GM23338 (cell line): Measurements from ENCODE around the gene ZSCAN5B. TPM values are rescaled to one million over a fixed set of nuclear protein-coding genes. Genes with fewer than 3 reads are reported as not detected.
A peak's percentile ranks its signal among the peaks of the same experiment; 100 is the strongest.
"Not testable (repeated sequence)": the region's sequence is repeated elsewhere in the genome, so short reads cannot be mapped to it uniquely, and the experiment has no call there.

ENCODE experiments used
- ATAC-seq: fragments of 200-7000 bp; cut with Tn5 transposase; 3 replicates; pipeline ENCODE4 v1.9.1; 2020
- DNase-seq: peaks from one replicate; pipeline ENCODE4 v3.0.0-alpha.2; 2015; ENCODE audit warnings: low spot score
- H2AFZ ChIP-seq: fragments of 200-600 bp; sonication (generic); 2 replicates; pipeline ENCODE4 v1.8.0; 2016; ENCODE audit warnings: antibody characterized with exemption, mild to moderate bottlenecking, moderate library complexity
- H3F3A ChIP-seq: fragments of 200-600 bp; sonication (generic); replicated peaks from 2 replicates; pipeline ENCODE4 v1.8.0; 2017; ENCODE audit warnings: antibody characterized with exemption, mixed run types, low read depth
- H3K27ac ChIP-seq: fragments of 200-600 bp; sonication (generic); 2 replicates; pipeline ENCODE4 v1.6.1; 2016; ENCODE audit warnings: low read depth
- H3K27me3 ChIP-seq: fragments of 200-600 bp; sonication (generic); 2 replicates; pipeline ENCODE4 v1.8.0; 2016; ENCODE audit warnings: mild to moderate bottlenecking, mixed run types, moderate library complexity; ENCODE audit not compliant: insufficient read depth
- H3K36me3 ChIP-seq: fragments of 200-600 bp; sonication (generic); 2 replicates; pipeline ENCODE4 v1.8.0; 2016; ENCODE audit warnings: mild to moderate bottlenecking; ENCODE audit not compliant: insufficient read depth
- H3K4me1 ChIP-seq: fragments of 200-600 bp; sonication (generic); 2 replicates; pipeline ENCODE4 v1.8.0; 2016; ENCODE audit warnings: mild to moderate bottlenecking, moderate library complexity; ENCODE audit not compliant: insufficient read depth
- H3K4me2 ChIP-seq: fragments of 200-600 bp; sonication (generic); 2 replicates; pipeline ENCODE4 v1.7.1; 2017; ENCODE audit warnings: mixed run types
- H3K4me3 ChIP-seq: fragments of 200-600 bp; sonication (generic); 2 replicates; pipeline ENCODE4 v1.6.1; 2016; ENCODE audit warnings: mixed run types
- H3K79me2 ChIP-seq: fragments of 200-600 bp; sonication (generic); replicated peaks from 2 replicates; pipeline ENCODE4 v1.8.0; 2017; ENCODE audit warnings: mild to moderate bottlenecking; ENCODE audit not compliant: insufficient read depth
- H3K9me2 ChIP-seq: fragments of 200-600 bp; sonication (generic); 2 replicates; pipeline ENCODE4 v1.8.0; 2017; ENCODE audit not compliant: insufficient read depth
- H4K20me1 ChIP-seq: fragments of 200-600 bp; sonication (generic); replicated peaks from 2 replicates; pipeline ENCODE4 v1.8.0; 2017; ENCODE audit warnings: mild to moderate bottlenecking; ENCODE audit not compliant: insufficient read depth
- H3K27ac Mint-ChIP-seq: 2 replicates; pipeline ENCODE4 v1.8.0; 2020; ENCODE audit warnings: inconsistent platforms, mild to moderate bottlenecking, moderate library complexity, mixed read lengths
- H3K27me3 Mint-ChIP-seq: 3 replicates; pipeline ENCODE4 v1.8.0; 2022; ENCODE audit warnings: low read depth, mild to moderate bottlenecking, moderate library complexity, mixed read lengths, inconsistent platforms; ENCODE audit not compliant: insufficient read depth, poor library complexity
- H3K36me3 Mint-ChIP-seq: 3 replicates; pipeline ENCODE4 v1.8.0; 2021; ENCODE audit warnings: low read depth, mild to moderate bottlenecking, inconsistent platforms, moderate library complexity, mixed read lengths
- H3K4me1 Mint-ChIP-seq: 3 replicates; pipeline ENCODE4 v1.8.0; 2020; ENCODE audit warnings: mild to moderate bottlenecking, inconsistent platforms, mixed read lengths
- H3K4me3 Mint-ChIP-seq: 3 replicates; pipeline ENCODE4 v1.8.0; 2021; ENCODE audit warnings: moderate library complexity, mild to moderate bottlenecking, inconsistent platforms, mixed read lengths
- H3K9me3 Mint-ChIP-seq: 3 replicates; pipeline ENCODE4 v1.8.0; 2020; ENCODE audit warnings: moderate library complexity, mild to moderate bottlenecking, inconsistent platforms, mixed read lengths
- ETS1 ChIP-seq: IDR thresholded peaks from 2 replicates; pipeline ENCODE4 v1.6.1; 2016; ENCODE audit warnings: antibody characterized with exemption
- EZH2 ChIP-seq: fragments of 200-600 bp; sonication (generic); IDR thresholded peaks from one replicate; pipeline ENCODE4 v1.8.0; 2017; ENCODE audit warnings: antibody characterized with exemption, mild to moderate bottlenecking, low read depth; ENCODE audit not compliant: unreplicated experiment
- EZH2phosphoT487 ChIP-seq: fragments of 200-600 bp; sonication (generic); IDR thresholded peaks from one replicate; pipeline ENCODE4 v1.8.1; 2018; ENCODE audit warnings: antibody characterized with exemption; ENCODE audit not compliant: unreplicated experiment
- JUNB ChIP-seq: IDR thresholded peaks from one replicate; pipeline ENCODE4 v1.6.1; 2016; ENCODE audit warnings: antibody characterized with exemption; ENCODE audit not compliant: unreplicated experiment
- NANOG ChIP-seq: IDR thresholded peaks from 2 replicates; pipeline ENCODE4 v1.6.1; 2016; ENCODE audit warnings: antibody characterized with exemption, borderline replicate concordance
- REST ChIP-seq: IDR thresholded peaks from one replicate; pipeline ENCODE4 v1.6.1; 2018; ENCODE audit warnings: antibody characterized with exemption; ENCODE audit not compliant: unreplicated experiment
- STAT1 ChIP-seq: IDR thresholded peaks from one replicate; pipeline ENCODE4 v1.6.1; 2016; ENCODE audit warnings: antibody characterized with exemption; ENCODE audit not compliant: unreplicated experiment
- ZNF114 ChIP-seq: fragments of 250-450 bp; sonication (Bioruptor Pico); IDR thresholded peaks from 2 replicates; pipeline ENCODE4 v1.5.0; 2020; ENCODE audit warnings: mild to moderate bottlenecking, moderate library complexity
- ZNF331 ChIP-seq: fragments of 250-450 bp; sonication (Bioruptor Pico); IDR thresholded peaks from 2 replicates; pipeline ENCODE4 v1.5.0; 2020; ENCODE audit warnings: low read depth, mild to moderate bottlenecking, moderate library complexity
- polyA plus RNA-seq: library from polyadenylated mRNA; unstranded; fragments of >200 nt; fragmentation: Nextera tagmentation; extraction: Ambion mirVana; gene quantifications from 2 replicates; pipeline ENCODE4 v1.2.1, GENCODE V29; 2016
- total RNA-seq: library from RNA; depleted of rRNA; stranded (reverse); fragments of >200 nt; shearing (Covaris generic); gene quantifications from 2 replicates; pipeline ENCODE4 v1.2.3, GENCODE V29; 2014

The ZSCAN5B gene
- total and polyA plus RNA-seq, 2 experiments from 2014 or later = 0.10 TPM; not detected in 1

GRCh38 chr19:56176881-56177280, 20.7 kb downstream of the ZSCAN5B start:
- Histone ChIP-seq H4K20me1 (no peaks in the 10 kb centered on the region), H3K4me3 (no peak overlapping the region), H3K4me1 (no peaks in the 10 kb centered on the region), H3K9me2 (no peaks in the 10 kb centered on the region), H3K79me2 (no peaks in the 10 kb centered on the region), H2AFZ (no peak overlapping the region), H3K27ac (no peak overlapping the region), H3F3A (no peaks in the 10 kb centered on the region), H3K36me3 (no peaks in the 10 kb centered on the region), H3K27me3 (no peaks in the 10 kb centered on the region), H3K4me2 (no peak overlapping the region)
- Mint-ChIP-seq H3K4me3 (no peak overlapping the region), H3K27ac (no peak overlapping the region), H3K9me3 (no peaks in the 10 kb centered on the region; the same call in 2 of the 3 replicates), H3K36me3 (no peaks in the 10 kb centered on the region; the same call in 2 of the 3 replicates), H3K27me3 (peaks cover 8% of the 10 kb centered on the region), H3K4me1 (peaks cover 7% of the 10 kb centered on the region)
- TF ChIP-seq EZH2 (no peak), ETS1 (no peak), EZH2phosphoT487 (no peak), ZNF114 (CRISPR knock-in tag) (no peak), STAT1 (no peak), REST (no peak), ZNF331 (CRISPR knock-in tag) (no peak), NANOG (no peak), JUNB (no peak)
- ATAC-seq = no peak
- DNase-seq = no peak

DNA sequence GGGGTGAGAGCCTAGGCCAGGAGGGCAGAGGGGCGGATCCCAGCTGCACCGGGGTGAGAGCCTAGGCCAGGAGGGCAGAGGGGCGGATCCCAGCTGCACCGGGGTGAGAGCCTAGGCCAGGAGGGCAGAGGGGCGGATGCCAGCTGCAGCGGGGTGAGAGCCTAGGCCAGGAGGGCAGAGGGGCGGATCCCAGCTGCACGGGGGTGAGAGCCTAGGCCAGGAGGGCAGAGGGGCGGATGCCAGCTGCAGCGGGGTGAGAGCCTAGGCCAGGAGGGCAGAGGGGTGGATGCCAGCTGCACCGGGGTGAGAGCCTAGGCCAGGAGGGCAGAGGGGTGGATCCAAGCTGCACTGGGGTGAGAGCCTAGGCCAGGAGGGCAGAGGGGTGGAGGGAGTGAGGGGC, 21.3 kb downstream of the ZSCAN5B start:
- H3K79me2 ChIP-seq, H3K9me2 ChIP-seq, H3K9me3 Mint-ChIP-seq, H3K4me1 Mint-ChIP-seq, H3K4me3 ChIP-seq, H3K27ac Mint-ChIP-seq, H3K4me3 Mint-ChIP-seq, H3K27ac ChIP-seq, H3K27me3 ChIP-seq, H3F3A ChIP-seq, DNase-seq, H2AFZ ChIP-seq, H3K36me3 ChIP-seq, H3K36me3 Mint-ChIP-seq, H4K20me1 ChIP-seq, H3K4me1 ChIP-seq, ATAC-seq, H3K4me2 ChIP-seq: not testable (repeated sequence)
- H3K27me3 Mint-ChIP-seq = peaks cover 12% of the 10 kb centered on the region

DNA sequence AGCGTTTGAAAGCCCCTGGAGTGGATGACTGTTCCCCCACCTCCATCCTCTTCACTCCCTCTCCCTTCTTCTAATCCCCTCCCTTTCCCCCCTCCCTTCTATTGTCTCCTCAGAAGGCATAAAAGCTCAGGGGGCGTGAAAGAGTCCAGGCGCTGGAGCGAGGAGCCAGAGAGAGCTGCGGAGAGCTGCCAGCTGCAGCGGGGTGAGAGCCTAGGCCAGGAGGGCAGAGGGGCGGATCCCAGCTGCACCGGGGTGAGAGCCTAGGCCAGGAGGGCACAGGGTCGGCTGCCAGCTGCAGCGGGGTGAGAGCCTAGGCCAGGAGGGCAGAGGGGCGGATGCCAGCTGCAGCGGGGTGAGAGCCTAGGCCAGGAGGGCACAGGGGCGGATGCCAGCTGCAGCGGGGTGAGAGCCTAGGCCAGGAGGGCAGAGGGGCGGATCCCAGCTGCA, 21.7 kb downstream of the ZSCAN5B start, which contains the start of gene GALP:
Gene GALP, plus strand, starts transcription at position 148 of the 447 bp plus-strand sequence. CDS start 1,101 bp downstream, outside the sequence.
- not testable (repeated sequence) for H3K27me3 ChIP-seq, H3K27ac ChIP-seq, H3F3A ChIP-seq, H3K36me3 ChIP-seq, H2AFZ ChIP-seq, H3K9me2 ChIP-seq, ATAC-seq, H3K4me3 Mint-ChIP-seq, H4K20me1 ChIP-seq, H3K4me1 Mint-ChIP-seq, DNase-seq, H3K79me2 ChIP-seq, H3K4me3 ChIP-seq, H3K36me3 Mint-ChIP-seq, H3K4me2 ChIP-seq, H3K4me1 ChIP-seq, H3K9me3 Mint-ChIP-seq
- H3K27ac Mint-ChIP-seq = peak within 1 kb of the TSS; percentile 52; the same call in 1 of the 2 replicates
- H3K27me3 Mint-ChIP-seq = peaks cover 12% of the 10 kb centered on the region
